GM04503 (cell line): ENCODE data around the gene ZNF195.
A peak's percentile ranks its signal among the peaks of the same experiment; 100 is the strongest.
"Not testable (repeated sequence)": the region's sequence is repeated elsewhere in the genome, so short reads cannot be mapped to it uniquely, and the experiment has no call there.

ENCODE experiments used
- DNase-seq: peaks from one replicate; pipeline ENCODE4 v3.0.0-alpha.2; 2012; ENCODE audit warnings: low read depth

The ZNF195 gene

DNA sequence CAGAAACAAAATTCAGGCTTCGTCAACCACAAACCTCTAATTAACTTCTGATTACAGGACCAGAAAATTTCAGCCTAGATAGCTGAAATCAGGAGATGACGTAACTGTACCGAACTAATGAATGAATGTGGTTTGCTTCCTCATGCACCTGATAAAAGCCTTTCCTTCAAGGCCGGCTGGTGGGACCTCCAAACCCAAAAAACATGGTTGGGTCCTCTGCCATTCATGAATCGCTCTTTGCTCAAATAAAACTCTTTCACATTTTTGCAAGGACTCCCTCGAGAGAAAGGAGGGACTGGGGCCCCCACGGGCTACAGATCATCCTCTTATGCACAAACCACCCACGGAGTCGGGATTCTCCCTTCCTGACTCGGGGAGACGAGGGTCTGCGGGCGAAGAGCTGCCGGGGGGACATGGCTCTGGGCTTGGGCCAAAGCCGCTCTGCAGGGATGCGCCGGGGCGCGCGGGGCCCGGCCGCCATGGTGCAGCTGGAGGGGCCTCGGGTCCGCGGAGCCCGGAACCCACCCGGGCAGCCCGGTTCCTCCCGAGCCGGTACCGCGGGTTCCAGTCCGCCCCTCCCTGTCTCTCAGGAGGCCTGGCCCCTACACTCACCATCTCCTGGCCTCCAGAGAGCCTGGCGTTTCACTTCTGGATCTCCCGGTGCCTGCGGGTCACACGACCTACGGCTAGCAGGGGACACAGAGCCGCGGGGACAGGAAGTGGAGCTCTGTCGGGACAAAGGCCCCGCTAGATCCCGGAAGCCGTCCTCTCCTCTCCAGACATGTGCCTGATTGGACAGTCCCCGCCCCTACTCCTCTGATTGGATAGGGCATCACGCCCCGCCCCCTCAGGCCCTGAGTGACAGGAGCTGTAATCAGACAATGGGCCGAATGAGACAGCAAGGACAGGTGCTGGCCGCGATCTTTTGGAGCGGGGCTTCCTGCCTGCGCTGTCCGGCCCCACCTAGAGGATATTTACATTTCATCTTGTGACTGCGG, at the start of gene ZNF195:
ZNF195 (minus strand) TSS at position 721 of the 998 bp plus-strand sequence; CDS start at position 615, 106 bp downstream.
- DNase-seq, result peak; percentile 61

DNA sequence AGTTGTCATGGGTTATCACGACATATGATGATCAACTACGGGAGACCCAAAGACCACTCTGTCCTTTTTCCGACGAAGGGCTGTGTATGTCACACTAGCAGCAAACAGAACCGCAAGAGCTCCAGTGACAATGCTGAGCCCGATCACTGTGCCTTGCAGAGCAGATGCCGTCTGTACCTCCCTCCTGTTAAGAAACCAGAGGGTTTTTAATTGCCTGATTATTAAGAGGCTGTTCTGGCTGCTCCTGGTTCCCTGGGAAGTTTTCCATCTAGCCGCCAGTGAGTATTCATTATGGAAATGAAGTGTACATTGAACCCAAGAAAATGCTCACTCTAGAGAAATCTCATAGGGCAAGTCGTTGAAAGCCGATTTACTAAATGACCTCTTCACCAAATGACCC, 49.1 kb upstream of the ZNF195 start:
- DNase-seq, result not testable (repeated sequence)

DNA sequence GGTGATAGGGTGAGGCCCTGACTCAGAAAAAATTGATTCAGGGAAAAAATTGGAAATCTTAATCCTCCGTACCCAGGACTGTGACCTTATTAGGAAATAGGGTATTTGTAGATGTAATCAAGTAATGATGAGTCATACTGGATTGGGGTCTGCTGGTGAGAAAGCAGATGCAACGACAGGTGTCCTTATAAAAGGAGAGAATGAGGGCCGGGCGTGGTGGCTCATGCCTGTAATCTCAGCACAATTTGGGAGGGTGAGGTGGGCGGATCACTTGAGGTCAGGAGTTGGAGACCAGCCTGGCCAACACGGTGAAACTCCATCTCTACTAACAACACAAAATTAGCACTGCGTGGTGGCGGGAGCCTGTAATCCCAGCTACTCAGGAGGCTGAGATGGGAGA, 47.6 kb upstream of the ZNF195 start:
- not testable (repeated sequence) for DNase-seq

DNA sequence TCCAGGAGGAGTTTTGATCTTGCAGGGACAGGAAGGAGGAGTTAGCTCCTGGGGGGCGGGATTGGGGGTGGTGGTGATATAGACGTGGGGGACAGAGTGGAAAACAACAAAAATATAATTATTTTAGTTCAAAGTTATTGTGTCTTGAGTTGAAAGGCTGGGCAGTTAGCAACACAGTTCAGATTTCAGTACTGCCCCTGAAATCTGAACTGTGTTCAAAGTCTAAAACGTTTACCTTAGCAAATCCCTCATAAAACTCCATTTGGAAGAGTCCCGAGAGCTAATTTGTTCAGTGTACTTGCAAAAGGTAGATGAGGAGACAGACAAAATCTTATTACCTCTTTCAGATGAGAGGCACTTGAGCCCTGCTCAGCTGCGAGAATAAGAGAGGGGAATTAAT, 45.0 kb upstream of the ZNF195 start:
- DNase-seq, result not testable (repeated sequence)

DNA sequence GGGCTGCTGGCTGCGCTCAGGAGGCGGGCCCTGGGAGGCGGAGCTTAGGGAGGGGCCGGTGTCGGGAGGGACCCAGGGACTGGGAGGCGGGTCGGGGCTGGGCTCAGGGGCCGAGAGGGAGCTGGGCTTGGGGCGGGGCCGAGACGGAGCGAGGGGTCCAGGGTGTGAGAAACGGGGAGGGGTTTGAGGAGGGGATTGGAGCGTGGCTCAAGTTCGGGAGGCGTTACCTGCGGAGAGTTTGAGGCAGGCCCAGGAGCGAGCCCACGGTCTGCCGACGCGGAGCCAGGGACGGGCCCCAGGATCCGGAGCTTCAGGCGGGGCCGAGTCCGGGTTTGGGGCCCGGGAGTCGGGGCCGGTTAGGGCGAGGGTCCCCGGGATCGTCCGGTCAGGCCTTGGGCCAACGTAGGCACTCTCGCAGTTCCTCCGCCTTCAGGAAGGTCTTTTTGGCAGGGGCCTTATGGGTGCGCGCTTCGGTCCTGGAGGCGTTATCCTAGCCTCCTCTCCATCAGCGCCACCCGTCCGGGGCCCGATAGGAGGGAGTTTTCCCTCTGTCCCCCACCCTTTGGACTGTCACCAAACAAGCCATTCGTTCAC, 44.3 kb upstream of the ZNF195 start:
- DNase-seq, result not testable (repeated sequence)

DNA sequence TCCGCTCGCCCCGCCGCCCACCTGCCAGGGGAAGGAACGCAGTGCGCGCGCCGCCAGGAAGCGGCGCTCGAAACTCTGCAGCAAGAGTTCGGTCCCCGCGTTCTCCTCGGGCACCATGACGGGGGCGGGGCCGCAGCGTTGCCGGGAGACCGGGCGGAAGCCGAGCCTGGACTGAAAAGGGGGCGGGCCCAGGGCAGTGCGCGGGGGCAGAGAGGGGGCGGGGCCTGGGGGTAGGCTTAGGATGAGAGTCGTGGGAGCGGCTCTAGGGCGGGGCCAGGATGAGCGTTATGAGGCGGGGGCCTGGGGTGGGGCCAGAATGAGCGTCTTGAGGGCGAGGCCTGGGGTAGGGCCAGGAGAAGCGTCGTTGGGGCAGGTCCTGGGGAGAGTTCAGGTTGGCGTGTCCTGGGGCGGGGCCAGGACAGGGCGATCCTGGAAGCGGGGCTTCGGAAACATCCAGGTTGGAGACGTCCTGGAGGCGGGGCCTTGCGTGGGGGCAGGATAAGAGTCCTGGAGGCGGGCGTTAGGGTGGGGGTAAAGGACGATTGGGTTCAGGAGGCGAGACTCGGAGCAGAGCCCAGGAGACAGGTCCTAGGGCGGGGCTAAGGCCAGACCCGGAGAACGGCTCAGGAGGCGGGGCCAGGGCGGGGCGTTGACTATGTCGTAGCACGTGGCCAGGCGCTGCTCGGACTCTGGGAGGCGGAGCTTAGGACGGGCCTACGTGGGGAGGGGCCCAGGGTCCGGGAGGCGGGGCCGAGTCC, 43.6 kb upstream of the ZNF195 start:
- DNase-seq, result peak; percentile 82

DNA sequence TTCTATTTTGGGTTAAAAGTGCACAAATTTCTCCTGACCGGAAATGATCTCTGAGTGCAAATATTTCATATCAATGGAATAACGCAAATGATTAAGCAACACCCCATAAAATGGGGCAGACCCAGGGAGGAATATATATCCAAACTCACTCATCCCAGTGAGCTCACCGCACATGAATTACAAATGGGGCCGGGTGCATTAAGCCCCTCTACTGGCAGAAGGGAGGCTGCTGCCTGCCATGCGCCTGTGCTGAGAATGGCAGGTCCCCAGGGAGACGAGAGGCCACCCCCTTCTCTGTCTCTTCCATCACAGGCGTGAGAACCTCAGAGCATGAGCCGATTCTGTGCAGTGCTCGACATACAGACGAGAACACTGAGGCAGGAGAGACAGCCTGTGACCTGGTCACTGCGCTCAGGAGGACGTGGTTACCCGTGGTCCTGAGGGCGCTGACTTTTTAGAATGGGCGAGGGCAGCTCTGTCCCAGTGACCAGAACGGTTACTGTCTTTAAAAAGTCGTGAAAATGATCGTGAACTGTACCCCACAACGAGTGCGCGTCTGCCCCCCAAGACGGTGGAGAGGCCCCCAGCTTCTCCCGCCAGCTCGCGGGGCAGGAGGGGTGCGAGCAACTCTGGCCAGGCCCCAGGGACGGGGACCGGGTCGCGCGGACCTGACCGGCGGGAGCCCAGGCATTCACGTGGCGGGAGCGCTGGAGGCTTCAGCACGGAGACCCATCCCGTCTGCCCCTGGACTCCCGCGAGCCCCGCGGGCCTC, 42.8 kb upstream of the ZNF195 start:
- not testable (repeated sequence) for DNase-seq

DNA sequence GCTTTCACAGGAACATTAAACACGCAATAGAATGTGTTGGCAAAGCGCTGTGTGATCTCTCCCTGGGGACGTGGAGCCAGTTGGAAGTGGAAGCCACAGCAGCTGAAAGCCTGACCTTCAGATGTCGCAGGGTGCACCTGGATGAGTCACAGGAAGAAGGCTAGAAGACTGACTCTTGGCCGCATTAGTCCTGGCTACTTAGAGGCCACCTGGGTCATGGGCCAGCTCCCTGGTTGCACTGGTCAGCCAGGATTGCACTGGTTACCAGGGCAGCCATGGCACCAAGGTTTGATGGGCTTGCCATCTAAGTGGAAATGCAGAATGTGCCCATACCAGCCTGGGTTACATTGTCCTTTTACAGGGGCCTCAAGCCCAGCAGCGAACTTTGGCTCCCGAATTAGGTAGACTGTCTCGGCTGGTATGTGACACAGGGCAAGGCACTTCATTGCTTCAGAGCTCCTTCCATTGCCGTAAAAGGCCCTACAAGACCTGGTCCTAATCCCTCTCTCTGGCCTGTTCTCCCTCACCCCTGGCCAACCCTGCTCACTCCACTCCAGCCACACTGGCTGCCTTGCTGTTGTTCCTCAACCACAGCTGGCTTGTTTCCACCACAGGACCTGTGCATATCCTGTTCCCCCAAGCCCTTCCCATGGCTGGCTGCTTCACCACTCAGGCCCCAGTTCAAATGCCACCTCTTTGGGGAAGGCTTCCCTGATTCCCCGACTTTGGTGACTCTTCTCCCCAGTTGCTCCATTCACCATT, 41.5 kb upstream of the ZNF195 start:
- not testable (repeated sequence) for DNase-seq

DNA sequence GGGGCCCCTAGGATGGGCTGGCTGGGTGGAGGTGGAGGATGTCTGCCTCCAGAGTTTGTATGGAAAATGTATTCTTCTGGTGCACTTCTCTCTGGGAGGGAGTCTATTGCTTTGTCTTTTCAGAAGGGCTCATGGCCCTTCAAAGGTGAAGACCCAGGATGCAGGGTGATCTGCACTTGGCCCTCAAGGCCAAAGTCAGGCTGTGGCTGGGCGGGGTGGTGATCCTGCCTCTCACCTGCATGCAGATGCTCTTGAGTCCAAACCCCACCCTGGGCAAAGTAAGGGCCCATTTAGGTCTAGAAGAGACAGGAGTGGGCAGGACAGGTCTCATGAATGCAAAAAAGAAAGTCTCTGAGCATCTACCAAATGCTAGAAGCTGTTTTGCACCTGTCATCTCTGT, 40.5 kb upstream of the ZNF195 start:
- not testable (repeated sequence) for DNase-seq

DNA sequence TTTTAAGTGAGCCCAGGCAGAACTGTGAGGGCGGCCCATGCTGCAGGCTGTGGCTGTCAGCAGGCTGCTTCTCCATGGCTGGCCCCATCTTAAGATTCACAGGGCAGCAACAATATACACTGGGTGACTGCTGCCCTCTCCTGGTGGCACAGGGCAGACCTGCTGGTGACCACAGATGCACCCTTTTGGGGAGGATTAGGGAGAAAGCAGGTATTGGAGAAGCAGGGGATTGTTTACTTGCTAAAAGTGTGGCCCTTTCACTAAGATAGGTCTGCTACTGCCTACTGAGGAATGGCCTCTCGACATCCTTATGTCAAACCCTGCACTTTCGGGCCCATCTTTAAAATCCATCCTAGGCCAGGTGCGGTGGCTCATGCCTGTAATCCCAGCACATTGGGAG, 38.1 kb upstream of the ZNF195 start:
- not testable (repeated sequence) for DNase-seq

DNA sequence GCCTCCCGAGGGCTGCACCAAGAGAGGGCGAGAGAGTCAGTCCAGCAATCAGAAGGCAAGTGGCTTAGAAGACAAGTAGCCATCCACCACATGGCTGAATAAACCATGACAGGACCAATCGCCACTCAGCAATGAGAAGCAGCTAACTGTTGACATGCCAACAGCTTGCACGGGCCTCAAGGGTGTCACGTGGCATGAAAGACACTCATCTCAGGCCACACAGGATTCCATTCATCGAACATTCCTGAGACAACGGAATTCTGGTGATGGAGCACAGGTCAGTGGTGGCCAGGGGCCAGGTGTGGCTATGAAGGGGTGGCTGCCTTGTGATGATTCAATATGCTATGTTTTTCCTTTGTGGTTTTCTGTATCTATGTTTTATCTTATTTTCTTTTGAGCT, 36.4 kb upstream of the ZNF195 start:
- not testable (repeated sequence) for DNase-seq

DNA sequence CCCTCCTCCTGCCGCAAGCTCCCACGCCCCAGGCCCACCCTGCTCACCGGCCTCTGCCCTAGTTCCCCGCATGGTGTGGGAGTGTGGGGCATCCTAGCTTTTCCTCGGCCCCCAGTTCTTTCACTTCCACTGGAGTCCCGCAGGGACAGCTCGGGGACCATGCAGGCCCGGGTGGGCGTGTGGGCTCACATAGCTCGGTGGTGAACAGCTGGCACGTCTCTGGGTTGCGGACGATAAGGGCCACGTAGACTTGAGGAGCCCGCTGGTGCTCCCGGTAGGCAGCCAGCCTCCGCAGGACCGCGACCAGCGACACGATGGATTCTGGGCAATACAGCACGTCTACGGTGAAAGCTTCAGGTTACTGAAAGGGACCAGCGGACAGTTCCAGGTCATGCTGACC, 34.7 kb upstream of the ZNF195 start:
- DNase-seq, result not testable (repeated sequence)

DNA sequence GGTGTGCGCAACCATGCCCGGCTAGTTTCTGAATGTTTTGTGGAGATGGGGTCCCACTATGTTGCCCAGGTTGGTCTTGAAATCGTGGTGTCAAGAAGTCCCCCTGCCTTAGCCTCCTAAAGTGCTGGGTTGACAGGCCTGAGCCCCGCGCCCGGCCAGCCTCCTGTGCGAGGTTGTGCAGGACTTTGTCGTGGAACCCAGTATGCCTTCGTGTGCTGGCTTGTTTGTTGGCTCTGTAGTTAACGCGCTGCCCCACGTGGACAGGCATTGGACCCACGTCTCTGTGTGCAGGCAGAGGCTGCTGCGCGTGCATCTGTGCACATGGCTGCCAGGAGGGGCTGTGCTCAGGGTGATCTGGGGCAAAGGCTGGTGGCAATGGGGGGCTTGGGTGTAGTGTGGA, 33.9 kb upstream of the ZNF195 start:
- no peak for DNase-seq

DNA sequence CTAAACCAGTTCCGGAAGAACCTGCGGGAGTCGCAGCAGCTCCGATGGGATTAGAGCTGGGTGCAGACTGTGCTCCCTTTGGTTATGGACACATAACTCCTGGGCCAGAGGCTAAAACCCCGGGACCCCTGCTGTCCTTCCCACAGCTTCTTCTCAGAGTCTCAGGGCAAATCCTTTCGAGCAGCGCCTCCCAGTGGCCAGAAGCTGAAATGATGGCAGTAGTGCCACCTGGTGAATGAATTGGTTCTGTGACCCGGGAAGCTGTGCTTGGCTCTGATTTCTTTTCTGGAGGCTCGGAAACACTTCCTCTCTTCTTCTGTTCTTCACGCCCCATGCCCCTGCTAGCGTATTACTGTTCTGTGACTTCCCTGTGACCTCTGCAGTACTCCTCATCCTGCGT, 29.8 kb upstream of the ZNF195 start:
- DNase-seq, result not testable (repeated sequence)

DNA sequence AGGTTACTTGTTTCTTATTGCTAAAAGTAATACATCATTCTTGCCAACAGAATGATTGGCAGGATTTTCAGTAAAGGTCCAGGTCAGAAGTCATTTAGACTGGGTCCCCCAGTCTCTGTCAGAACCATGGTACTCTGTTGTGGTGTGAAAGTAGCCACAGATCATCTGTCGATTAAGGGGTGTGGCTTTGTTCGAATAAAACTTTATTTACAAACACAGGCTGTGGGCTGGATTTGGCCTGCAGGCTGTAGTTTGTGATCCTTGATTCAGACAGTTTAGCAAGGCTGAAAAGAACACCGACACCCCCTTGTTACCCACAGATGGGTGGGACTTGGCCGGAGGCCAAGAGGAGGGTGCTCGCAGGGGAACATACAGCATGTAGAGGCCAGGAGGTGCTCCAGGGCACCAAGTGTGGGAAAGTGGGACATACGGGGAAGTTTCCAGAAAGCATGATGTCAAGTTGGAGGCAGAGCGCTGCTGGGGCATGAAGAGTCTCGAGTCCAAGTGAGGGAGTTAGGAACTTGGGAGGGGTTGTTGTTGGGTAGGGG, 29.2 kb upstream of the ZNF195 start:
- DNase-seq, result not testable (repeated sequence)

DNA sequence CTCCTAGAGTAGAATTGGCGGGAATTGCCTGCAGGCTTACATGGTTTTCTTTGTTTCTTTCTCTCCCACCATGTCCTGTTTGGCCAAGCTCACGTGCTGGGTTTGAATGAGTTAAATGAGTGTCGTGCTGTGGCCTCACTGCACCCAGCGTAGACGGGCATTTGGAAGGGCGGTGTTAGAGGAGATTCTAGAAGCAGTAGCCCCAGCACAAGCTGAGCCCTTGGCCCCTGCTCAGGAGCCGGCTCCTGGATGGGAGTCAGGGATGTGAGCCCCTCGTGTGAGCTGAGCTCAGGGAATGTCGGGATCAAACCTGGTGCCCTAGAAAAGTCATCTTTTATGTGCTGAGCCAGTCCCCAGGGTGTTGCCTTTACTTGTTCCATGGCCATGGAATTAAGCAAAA, 28.0 kb upstream of the ZNF195 start:
- not testable (repeated sequence) for DNase-seq

DNA sequence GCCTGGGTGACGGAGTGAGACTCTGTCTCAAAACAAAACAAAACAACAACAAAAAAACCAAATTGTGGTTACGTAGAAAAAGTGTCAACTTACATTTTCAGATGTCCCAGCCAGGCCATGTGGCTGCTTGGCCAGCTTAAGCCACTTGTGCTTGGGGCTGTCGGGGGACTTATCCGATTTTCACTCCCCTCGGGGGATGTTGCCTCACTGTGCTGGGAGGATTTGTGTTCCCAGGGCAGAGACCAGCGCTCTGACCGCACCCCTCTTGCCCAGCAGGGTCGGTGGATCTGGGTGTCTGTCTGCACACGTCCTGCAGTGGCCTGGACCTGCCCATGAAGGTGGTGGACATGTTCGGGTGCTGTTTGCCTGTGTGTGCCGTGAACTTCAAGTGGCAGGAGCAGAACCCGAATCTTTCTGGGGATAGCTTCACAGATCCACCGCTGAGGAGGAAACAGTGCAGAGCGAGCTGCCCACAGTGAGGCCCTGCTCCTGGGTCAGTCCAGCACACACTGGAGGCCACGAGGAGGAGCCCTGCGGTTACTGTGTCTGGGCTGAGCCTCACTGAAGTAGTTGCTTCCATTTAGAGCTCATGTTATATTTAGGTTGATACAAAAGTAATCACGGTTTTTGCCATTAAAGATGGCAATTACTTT, 27.4 kb upstream of the ZNF195 start:
- DNase-seq, result not testable (repeated sequence)

DNA sequence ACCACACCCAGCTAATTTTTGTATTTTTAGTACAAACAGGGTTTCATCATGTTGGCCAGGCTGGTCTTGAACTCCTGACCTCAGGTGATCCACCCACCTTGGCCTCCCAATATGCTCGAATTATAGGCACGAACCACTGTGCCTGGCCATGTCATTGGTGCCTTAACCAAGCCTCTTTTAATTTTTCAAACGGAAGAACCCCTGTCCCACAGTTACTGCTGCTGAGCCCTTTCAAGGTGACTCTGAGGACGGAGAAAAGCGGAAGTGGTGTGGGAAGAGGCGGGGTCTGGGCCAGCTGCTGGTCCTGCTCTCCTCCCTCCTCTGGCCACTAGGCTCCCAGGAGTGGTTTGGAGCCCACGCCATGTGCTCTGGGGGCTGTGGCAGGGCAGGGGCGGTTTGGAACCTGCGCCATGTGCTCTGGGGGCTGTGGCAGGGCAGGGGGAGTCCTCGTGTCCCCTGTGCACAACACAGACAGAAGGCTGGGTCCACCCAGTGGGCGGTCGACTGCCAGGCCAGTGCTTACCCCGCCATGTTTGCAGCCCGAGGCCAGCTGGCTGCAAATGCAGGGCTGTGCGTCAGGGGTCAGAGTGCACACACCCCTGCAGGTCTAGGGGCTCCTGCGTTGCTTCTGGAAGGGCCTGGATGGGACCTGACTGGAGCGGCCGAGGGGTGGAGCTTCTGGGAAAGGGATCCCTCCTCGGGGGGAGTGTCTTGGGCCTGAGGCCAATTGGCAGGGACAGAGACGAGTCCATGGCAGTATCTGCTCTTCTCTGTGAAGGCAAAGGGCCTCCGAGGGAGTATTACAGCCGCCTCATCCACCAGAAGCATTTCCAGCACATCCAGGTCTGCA, 25.4 kb upstream of the ZNF195 start:
- DNase-seq, result not testable (repeated sequence)

DNA sequence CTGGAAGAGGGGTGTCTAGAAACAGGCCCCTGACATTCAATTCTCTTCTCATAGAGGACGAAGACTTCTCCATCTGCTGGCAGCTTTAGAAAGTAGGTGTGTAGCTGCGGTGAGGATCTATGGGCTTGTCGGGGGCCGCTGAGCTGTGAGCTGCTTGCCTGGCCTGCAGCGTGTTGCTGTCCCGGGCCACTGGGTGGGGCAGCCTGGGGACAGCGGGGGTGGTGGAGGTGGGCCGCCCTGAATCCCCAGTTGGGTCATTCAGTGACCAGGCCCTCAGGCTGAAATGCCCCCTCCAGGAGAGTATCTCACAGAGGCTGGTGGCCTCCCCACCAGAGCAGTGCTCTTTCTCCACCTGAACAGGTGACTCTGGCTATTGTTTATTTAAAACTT, 23.9 kb upstream of the ZNF195 start:
- not testable (repeated sequence) for DNase-seq
